Astrocyte of the hippocampus (primary cell): ENCODE results near the gene NECTIN1.
A peak's percentile ranks its signal among the peaks of the same experiment; 100 is the strongest.

ENCODE experiments used
- DNase-seq: peaks from one replicate; pipeline ENCODE4 v3.0.0; 2011; ENCODE audit warnings: low read depth, low spot score

The NECTIN1 gene

DNA sequence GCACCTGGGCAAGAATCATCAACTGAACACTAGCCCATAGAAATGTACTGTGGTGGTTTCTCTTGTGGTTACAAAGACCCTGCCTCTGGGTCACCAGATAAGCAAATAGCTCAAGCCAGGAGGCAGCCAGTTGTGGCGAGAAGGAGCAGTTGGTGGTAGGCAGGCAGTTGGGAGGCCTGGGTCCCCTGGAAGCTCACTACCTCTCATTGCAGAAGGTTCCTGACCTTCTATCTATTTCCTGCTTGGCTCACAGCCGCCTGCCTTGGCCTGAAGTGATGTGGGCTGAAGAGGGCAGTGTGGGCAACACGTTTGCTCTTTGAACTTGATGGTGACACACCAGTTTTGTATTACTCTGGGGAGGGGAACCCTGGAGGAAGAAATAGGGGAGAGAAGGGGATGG is 34.7 kb downstream of the NECTIN1 start:
- DNase-seq: peak; percentile 38

DNA sequence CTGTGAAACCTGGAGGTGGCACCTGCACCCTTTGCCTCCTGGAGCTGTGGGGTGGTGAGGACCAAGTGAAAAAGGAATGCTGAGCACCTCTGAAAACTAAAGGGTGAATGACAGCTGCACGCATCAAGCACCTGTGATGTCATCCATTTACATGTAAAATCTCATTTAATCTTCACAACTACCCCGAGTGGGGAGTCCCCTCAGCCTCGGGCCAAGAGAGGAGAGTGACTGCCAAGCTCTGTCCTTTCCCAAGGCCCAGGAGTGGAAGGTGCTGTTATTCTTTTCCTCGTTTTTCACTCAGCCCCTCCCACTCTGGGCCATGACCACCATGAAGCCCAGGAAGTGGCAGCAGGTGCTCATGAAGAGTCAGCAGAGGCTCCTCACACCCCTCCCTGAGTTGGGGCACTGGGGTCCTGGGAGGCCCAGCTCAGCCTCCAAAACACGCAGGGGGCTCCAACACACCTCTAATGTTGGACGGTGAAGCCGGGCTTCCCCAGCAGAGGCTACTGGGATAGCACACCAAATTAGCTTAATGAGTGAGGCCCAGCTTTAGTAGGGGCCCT is 35.7 kb downstream of the NECTIN1 start:
- no peak for DNase-seq

- DNase-seq: no peak
These were observed 36.5 kb downstream of the NECTIN1 start for GRCh38 chr11:119692540-119692820.

DNA sequence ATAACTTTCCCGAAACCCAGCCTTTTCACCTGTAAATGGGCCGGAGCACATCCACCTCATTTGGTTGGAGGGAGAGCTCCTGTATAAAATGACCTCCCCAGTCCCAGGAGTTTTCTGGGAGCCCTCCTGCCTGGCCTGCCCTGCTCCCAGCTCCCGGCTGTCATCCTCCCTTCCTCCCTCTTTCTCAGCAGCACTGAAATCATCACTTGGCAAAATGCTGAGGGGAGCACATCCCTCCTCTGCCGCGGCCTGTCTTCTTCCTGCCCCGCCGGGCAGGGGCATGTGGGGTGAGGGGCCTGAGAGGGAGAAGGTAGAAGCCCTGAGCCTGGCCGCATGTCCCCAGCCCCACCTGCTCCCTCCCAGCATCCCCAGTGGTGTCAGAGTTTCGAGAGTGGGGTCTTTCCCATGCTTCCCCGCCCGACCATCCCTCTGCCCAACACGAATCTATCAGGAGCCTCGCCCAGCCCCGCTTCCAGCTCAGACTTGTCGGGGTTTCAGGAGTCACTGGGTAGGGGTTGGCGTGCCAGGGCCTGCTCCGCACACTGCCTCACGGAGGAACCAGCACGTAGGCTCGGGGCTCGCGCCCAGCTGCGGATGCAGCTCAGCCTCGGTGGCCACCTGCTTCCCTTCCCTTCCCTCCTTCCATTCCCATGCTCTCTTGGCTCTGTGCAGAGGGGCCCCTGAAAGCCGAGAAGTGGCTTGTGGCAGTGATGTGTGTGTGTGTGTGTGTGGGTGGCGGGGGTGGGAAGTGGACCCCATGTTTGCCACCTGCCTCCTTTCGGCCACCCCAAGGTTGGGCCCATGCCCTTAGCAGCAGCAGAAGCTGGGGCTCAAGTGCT is 37.1 kb downstream of the NECTIN1 start:
- DNase-seq: no peak

DNA sequence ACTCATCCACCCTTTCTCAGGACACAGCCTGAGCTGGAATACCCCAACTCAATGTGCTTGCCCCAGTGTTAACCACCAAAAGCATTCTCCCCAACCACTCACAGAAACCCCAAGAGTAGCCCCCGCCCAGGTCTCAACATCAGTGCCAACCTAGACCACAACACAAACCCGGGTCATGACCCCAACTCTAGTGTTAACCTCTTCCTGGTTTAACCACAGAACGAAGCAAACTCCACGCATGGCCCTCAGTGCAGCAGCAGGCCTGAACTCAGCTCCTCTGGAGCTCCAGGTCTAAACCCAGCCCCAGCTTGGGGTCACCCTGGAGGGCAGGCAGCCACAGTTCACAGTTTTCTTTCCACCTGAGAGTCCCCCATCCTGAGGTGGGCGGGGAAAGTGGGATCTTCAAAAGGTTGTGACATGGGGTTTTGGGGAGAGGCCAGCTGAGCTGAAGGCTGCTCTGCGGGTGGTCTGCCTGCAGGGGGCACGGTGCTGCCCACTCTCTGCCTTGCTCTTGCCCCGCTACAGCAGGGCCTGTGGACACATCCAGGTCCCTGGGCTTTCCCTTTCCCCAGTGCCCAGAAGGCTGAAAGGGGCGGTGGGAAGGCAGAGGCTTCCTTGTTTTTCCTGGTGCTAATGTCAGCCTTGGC is 37.9 kb downstream of the NECTIN1 start:
- no peak for DNase-seq

DNA sequence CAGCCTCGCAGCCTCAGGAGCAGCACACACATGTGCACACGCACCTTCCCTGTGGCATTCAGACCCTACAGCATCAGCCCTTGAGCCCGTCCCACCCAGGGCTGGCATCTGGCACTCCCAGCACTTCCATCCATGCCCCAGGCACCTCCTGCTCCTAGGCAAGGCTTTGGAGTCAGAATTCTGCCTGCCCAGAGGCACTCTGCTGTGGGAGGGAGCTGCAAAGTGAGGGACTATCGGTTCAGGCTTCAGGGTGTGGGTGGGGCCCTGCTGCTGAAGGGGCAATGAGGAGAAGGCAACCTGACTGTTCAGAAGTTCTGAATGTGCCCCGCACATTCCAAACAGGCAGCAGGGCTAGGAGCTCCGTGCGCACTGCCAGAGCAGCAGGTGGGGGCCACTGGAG is 39.7 kb downstream of the NECTIN1 start:
- no peak for DNase-seq

- DNase-seq: no peak
These were observed 40.6 kb downstream of the NECTIN1 start for GRCh38 chr11:119688356-119688755.

DNA sequence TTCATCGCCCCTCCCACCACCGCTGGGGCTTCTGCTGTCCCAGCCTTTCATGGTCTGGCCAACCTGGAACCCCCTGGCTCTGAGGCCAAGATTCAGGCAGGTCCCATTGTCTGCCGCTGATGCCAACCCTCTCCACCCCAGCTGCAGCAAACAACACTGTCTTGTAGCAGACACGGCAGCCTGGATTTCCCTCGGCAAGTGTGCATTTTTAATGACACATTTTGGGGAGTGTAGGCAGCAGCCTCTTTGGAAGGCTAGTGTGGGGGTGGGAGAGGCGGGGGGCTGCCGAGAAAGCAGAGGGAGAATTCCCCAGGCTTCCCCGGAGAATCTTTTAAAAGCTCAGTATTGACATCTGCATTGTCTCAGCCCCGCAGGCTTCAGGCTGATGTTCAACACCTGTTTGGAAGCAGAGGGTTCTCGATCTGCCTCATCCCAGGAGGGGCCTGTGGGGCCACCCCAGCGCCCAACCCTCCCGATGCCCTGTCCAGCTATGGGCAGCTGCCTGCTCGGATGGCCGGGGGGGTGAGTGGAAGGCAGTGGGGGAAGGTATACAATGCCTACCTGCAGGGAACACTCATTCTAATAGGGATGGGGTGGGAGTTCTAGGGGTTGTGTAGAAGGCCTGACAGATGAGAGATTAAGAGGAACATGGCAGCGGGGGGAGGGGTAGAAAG is 41.5 kb downstream of the NECTIN1 start:
- no peak for DNase-seq

- no peak for DNase-seq
These were observed 42.7 kb downstream of the NECTIN1 start for GRCh38 chr11:119686177-119686882.

DNA sequence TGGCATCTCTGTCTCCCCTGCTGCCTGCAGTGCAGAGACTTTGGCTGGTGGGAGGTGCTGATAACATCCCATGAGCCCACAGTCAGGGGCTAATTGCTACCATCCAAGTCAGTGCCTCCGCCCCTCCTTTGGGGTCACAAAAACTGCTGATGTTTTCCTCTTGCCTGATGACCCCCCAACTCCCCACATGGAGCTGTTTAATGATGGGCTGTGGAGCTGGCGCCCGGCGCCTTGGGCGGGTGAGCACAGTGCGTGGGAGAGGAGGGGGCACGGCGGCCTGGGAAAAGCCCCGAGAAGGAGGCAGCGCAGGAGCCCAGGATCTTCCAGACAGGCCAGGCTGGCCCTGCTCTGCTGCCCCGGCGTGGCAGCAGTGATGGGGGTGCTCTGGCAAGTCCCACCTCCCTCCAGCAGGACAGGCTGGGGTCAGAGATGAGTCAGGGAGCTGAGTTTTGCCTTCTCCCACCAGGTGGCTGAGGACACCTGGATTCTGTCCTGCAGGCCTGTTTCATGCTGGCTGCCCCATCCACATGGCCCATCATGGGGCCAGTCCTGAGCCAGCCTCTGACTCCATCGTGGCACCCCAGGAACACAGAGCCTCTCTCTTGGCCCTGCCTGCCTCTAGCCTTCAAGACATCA is 43.8 kb downstream of the NECTIN1 start:
- DNase-seq: no peak

- peak; percentile 68 for DNase-seq
These were observed 44.5 kb downstream of the NECTIN1 start for GRCh38 chr11:119684361-119685110.

DNA sequence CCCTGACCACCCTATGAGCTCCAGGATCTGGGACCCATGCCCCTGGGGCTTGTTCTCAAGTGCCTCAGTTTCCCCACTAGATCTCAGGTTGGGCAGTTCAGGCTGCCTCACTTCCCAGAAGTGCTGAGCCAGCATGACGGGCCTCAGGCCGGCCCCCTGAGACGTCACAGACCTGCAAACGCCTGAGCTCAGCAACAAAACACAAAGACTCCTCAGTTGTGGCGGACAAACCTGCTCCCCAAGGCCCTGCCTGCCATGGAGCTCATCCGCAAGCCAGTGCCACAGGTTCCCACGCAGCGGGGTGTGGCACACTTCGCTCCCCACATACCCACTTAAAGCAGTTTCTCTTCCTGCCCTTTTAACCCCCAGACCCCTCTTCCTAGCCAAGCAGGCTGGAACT is 45.2 kb downstream of the NECTIN1 start:
- no peak for DNase-seq

- no peak for DNase-seq
These were observed 47.6 kb downstream of the NECTIN1 start for GRCh38 chr11:119681361-119681910.

DNA sequence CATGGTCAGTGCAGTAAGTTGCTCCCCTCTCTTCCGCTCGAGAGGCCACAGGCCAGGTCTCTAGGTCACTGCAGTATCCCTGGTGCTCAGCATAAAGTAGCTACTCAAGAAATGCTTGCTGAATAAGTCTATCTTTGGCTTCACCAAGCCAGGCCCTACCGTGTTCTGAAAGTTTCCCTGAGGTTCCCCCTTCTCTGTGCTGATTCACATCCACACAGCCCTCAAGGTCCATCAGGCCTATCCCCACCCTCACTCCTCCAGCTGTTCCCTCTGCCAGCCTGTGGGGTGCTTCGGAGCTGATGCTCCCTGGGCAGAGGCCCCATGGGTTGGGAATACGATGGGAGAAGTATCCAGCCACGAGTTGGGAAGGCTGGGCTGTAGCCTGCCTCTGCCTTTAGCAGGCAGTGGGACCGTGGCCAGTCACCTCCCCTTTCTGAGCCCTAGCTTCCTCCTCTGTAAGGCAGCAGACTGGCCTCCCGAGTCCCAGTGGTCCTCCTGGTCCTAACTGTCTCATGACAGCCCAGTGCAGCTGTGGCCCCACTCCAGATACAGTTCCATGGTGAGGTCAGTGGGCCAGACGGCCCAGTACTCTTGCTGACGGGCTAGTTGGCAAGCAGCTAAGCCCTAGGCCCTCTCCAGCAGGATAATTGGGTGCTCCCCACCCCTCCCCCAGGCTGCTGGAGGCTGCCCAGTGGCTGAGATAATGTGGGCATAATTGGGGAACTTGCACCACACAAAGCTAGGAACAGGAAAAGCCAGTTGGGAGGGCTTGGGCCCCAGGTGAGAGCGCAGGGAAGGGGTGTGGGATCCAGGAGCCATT is 48.2 kb downstream of the NECTIN1 start:
- peak; percentile 45 for DNase-seq

DNA sequence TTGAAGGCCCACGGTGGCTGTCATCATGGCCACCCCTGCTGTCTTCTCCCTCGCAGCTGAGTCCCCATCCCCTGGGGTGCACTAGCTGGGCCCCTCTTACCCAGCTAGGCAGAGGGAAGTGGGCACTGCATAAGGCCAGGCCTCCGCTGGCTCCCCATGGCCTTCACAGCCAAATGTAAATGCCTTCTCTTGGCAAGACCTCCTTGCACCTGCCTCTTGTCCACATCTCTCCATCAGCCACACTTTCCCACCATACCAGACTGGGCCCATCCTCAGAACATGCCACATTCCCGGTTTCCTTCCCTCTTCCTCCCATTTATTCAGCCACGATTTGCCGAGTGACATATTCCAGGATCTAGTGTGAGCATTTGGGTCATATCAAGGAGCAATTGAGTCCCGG is 49.7 kb downstream of the NECTIN1 start:
- no peak for DNase-seq

DNA sequence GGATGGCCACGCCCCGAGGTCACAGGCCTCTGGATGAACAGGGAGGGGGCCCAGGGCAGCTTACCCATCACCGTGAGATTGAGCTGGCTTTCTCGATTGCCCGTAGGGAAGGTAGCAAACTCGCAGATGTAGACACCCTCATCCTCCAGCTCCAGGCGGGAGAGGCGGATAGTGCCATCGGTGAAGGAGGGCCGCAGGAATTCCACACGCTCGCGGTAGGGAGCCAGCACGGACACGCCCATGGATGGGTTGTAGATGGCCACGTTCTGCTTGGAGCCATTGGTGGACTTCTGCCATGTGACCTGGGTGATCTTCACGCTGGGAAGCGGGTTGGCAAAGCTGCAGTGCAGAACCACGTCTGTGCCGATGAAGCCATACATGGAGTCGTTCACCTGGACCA is 50.6 kb downstream of the NECTIN1 start:
- DNase-seq: no peak

DNA sequence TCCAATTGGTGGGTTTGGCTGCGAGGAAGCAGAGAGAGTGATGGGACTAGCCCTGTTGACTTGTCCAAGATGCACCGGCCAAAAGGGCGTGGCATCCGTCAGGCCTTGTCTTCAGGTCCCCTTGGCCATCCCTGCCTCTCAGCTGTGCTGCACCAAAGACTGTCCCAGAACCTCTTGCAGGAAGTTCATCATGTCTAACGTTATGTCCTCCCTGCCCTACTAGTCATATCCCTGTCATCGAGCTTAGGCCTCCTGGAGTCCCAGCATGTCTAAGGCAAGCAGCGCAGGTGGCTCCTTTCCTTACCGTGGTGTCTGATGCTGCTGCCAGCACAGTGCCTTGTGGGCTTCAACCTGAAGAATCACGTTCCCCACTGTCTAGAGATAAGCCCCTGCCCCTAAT is 51.2 kb downstream of the NECTIN1 start:
- no peak for DNase-seq

DNA sequence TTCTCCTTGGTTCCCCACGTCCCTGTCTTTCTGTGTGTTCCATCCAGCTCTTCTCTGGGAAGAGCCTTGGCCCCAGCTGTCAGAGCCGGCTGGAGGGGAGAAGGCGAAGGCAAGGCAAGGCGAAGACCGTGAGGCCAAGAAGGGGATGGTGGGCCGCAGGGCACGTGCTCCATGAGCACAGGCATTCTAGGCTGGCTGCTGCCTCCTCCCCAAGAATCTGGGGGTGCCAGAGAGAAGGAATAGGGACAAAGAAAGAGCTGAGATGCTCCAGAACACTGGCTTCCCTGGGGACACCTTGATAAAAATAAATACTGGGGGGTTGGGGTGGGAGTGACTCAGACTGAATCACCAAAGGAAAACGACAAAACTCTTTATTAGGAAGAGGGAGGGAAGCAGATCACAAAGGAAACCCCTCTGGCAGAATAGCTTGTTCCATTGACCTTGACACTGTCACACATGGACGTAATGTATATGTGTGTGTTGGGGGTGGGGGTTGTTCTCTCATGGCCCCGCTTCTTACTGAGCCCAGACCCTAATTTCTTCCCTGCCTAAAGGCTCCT is 52.5 kb downstream of the NECTIN1 start:
- peak; percentile 32 for DNase-seq

DNA sequence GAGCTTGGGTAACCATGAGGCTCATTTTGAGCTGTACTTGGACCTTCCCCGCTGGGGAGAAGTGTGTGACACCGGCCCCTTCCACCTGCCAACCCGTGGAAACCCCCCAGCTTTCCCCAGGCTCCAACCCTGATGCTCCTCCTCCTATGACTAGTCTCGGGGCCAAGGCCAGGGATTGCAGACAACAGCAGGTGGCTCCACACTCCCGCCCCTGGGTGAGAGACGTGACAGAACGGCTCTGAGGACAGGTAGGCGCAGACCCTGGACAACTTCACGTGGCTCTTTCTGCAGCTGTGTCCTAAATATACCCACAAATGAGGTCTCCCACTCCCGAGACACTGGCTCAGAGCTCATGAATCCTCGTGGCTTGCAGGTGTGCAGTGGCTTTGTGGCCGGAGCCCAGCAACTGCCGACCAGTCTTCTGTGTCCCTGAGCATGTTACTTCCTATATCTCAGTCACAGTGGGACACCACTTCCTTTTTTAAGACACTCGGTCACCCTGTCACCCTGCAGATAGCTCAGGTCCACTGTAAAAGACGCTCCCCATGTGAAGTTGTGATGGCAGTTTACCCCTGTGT is 55.2 kb downstream of the NECTIN1 start:
- no peak for DNase-seq
